GM18499 (cell line): ENCODE measurements around the gene ATRX.
"Not testable (repeated sequence)": the region's sequence is repeated elsewhere in the genome, so short reads cannot be mapped to it uniquely, and the experiment has no call there.

ENCODE experiments used
- ATAC-seq: cut with Tn5 transposase; IDR thresholded peaks from one replicate; pipeline ENCODE4 v1.9.1; 2021; ENCODE audit warnings: moderate number of reproducible peaks; ENCODE audit not compliant: insufficient read depth, unreplicated experiment

The ATRX gene

GRCh38 chrX:77785486-77786364 is at the start of gene ATRX:
ATRX (minus strand) TSS chrX:77786216; CDS start chrX:77786001, 215 bp downstream.
- ATAC-seq, result peak; percentile 71

- ATAC-seq, result not testable (repeated sequence)
Observed at GRCh38 chrX:77831544-77831943, 45.5 kb upstream of the ATRX start.

- not testable (repeated sequence) for ATAC-seq
Observed at GRCh38 chrX:77821989-77822388, 36.0 kb upstream of the ATRX start.

GRCh38 chrX:77820091-77820727 is 34.2 kb upstream of the ATRX start:
- no peak for ATAC-seq

GRCh38 chrX:77814210-77814609 is 28.2 kb upstream of the ATRX start:
- no peak for ATAC-seq

- no peak for ATAC-seq
Observed at GRCh38 chrX:77802201-77802600, 16.2 kb upstream of the ATRX start.

- no peak for ATAC-seq
Observed at GRCh38 chrX:77795124-77795523, 9.1 kb upstream of the ATRX start.

GRCh38 chrX:77793946-77794345 is 7.9 kb upstream of the ATRX start:
- no peak for ATAC-seq

GRCh38 chrX:77788050-77788449 is 2.0 kb upstream of the ATRX start:
- no peak for ATAC-seq

GRCh38 chrX:77786365-77786680 is 307 bp upstream of the ATRX start:
- ATAC-seq, result no peak

GRCh38 chrX:77779695-77780094 is 6.3 kb downstream of the ATRX start:
- no peak for ATAC-seq

- no peak for ATAC-seq
Observed at GRCh38 chrX:77776659-77777058, 9.4 kb downstream of the ATRX start.

GRCh38 chrX:77771601-77772000 is 14.4 kb downstream of the ATRX start:
- ATAC-seq, result no peak

GRCh38 chrX:77768787-77769186 is 17.2 kb downstream of the ATRX start:
- no peak for ATAC-seq

GRCh38 chrX:77766212-77766611 is 19.8 kb downstream of the ATRX start:
- ATAC-seq, result not testable (repeated sequence)

GRCh38 chrX:77755561-77755960 is 30.5 kb downstream of the ATRX start:
- ATAC-seq, result no peak

GRCh38 chrX:77753942-77754341 is 32.1 kb downstream of the ATRX start:
- ATAC-seq, result not testable (repeated sequence)

GRCh38 chrX:77749695-77750094 is 36.3 kb downstream of the ATRX start:
- ATAC-seq, result no peak

- no peak for ATAC-seq
Observed at GRCh38 chrX:77743720-77744119, 42.3 kb downstream of the ATRX start.

GRCh38 chrX:77742788-77743476 is 43.1 kb downstream of the ATRX start:
- no peak for ATAC-seq

GRCh38 chrX:77740376-77740905 is 45.6 kb downstream of the ATRX start:
- ATAC-seq, result no peak
